C4-2B (cell line): Measurements from ENCODE around the gene TUB.

Experiments used
- CTCF ChIP-seq: fragments of 450-650 bp; conservative IDR thresholded peaks from 2 replicates; pipeline ENCODE4 v1.5.1; 2017; ENCODE audit warnings: mild to moderate bottlenecking
- ZFX ChIP-seq: fragments of 450-650 bp; IDR thresholded peaks from 2 replicates; pipeline ENCODE4 v1.6.1; 2017

- TF ChIP-seq CTCF (no peak), ZFX (no peak)
These were observed 4.1 kb downstream of the TUB start for GRCh38 chr11:8085011-8085645.
